Endothelial cell of umbilical vein (primary cell): ENCODE measurements around the gene OR4N2. TPM values are rescaled to one million over a fixed set of nuclear protein-coding genes. Genes with fewer than 3 reads are reported as not detected.
"Not testable (repeated sequence)": the region's sequence is repeated elsewhere in the genome, so short reads cannot be mapped to it uniquely, and the experiment has no call there.

ENCODE experiments used
- BruUV-seq: library from RNA; stranded (reverse); fragments of 400-500 nt; replicated peaks from 2 replicates; lab custom pipeline; 2021; lab: Mats Ljungman, UMichigan
- CTCF ChIA-PET: fragments of 300-600, 350-600 bp; sonication (Branson Sonifier 250); formaldehyde crosslinking; loops from one replicate; lab custom pipeline; 2021; ENCODE audit warnings: antibody characterized with exemption, inconsistent platforms; lab: Charles Lee
- POLR2A ChIA-PET: fragments of 300-600, 350-600 bp; sonication (Branson Sonifier 250); formaldehyde crosslinking; loops from one replicate; lab custom pipeline; 2021; ENCODE audit warnings: antibody characterized with exemption, inconsistent platforms; lab: Charles Lee
- DNase-seq: peaks from one replicate; pipeline ENCODE4 v3.0.0-alpha.2; 2011; ENCODE audit warnings: low read depth, low spot score
- FAIRE-seq: peaks from 2 replicates; lab custom pipeline; 2011; peaks lifted over from hg19 to GRCh38; lab: Jason Lieb, UNC
- H2AFZ ChIP-seq: 2 replicates; pipeline ENCODE4 v1.6.0; 2012; ENCODE audit warnings: low read depth, low read length, control low read depth, inconsistent platforms
- H3K27ac ChIP-seq: 2 replicates; pipeline ENCODE4 v1.5.1; 2011; ENCODE audit warnings: low read depth, mild to moderate bottlenecking, control low read depth, low read length, moderate library complexity; ENCODE audit not compliant: insufficient read depth
- H3K27me3 ChIP-seq, 2 experiments: 2 replicates each; pipeline versions ENCODE4 v1.6.0 to v1.6.1; 2011; ENCODE audit warnings: low read length in 2 of 2, mixed read lengths in 1 of 2; ENCODE audit not compliant: control insufficient read depth in 2 of 2, insufficient read depth in 2 of 2
- H3K36me3 ChIP-seq, 2 experiments: 2 replicates in 1 of 2; 3 replicates in 1 of 2; pipeline ENCODE4 v1.5.1; 2011; ENCODE audit warnings: low read length in 2 of 2, mild to moderate bottlenecking in 1 of 2, moderate library complexity in 1 of 2; ENCODE audit not compliant: control insufficient read depth in 2 of 2, insufficient read depth in 2 of 2; ENCODE audit errors: extremely low read depth in 1 of 2
- H3K4me1 ChIP-seq: 3 replicates; pipeline ENCODE4 v1.5.1; 2011; ENCODE audit warnings: mild to moderate bottlenecking, low read length; ENCODE audit not compliant: control insufficient read depth, insufficient read depth; ENCODE audit errors: extremely low read depth
- H3K4me2 ChIP-seq: 2 replicates; pipeline ENCODE4 v1.6.1; 2011; ENCODE audit warnings: low read length, control low read depth, mixed read lengths; ENCODE audit not compliant: insufficient read depth
- H3K4me3 ChIP-seq, 3 experiments: fragments of 200-600 bp in 1 of 3; sonication (generic), shearing (Covaris generic) in 1 of 3; replicated peaks in 1 of 3; 2 replicates each; pipeline ENCODE4 v1.5.1; 2011 to 2016; ENCODE audit warnings: control low read depth in 3 of 3, low read length in 3 of 3, mild to moderate bottlenecking in 2 of 3, inconsistent platforms in 1 of 3, low read depth in 1 of 3, moderate library complexity in 1 of 3; ENCODE audit not compliant: insufficient read depth in 1 of 3
- H3K79me2 ChIP-seq: 2 replicates; pipeline ENCODE4 v1.6.0; 2012; ENCODE audit warnings: low read length, inconsistent platforms; ENCODE audit not compliant: control insufficient read depth, insufficient read depth
- H3K9ac ChIP-seq: replicated peaks from 2 replicates; pipeline ENCODE3; 2011; ENCODE audit warnings: low read length, control low read depth; ENCODE audit not compliant: insufficient read depth; ENCODE audit errors: extremely low read depth
- H3K9me1 ChIP-seq: replicated peaks from 3 replicates; pipeline ENCODE4 v1.6.0; 2011; ENCODE audit warnings: mild to moderate bottlenecking, low read length; ENCODE audit not compliant: control insufficient read depth, insufficient read depth; ENCODE audit errors: extremely low read depth
- H3K9me3 ChIP-seq: replicated peaks from 2 replicates; pipeline ENCODE4 v1.5.1; 2012; ENCODE audit warnings: low read length, inconsistent platforms; ENCODE audit not compliant: control insufficient read depth, insufficient read depth
- H4K20me1 ChIP-seq: replicated peaks from 2 replicates; pipeline ENCODE3; 2011; ENCODE audit warnings: mild to moderate bottlenecking, low read length; ENCODE audit not compliant: control insufficient read depth, insufficient read depth; ENCODE audit errors: extremely low read depth
- EZH2 ChIP-seq: IDR thresholded peaks from 2 replicates; pipeline ENCODE4 v1.6.1; 2012; ENCODE audit warnings: borderline replicate concordance, low read depth, mild to moderate bottlenecking, moderate library complexity, low read length, inconsistent platforms; ENCODE audit not compliant: severe bottlenecking
- dilution Hi-C: fragments of 300-500 bp; cut with MboI; formaldehyde crosslinking; loops from one replicate; pipeline ENCODE4 v1.15.0; 2019; ENCODE audit warnings: low sequenced_read_pairs; ENCODE audit not compliant: extremely low pct_ligation_motif_present
- intact Hi-C: fragments of 100-400 bp; cut with micrococcal nuclease; formaldehyde crosslinking; loops from one replicate; pipeline ENCODE4 v1.10.0; 2022
- polyA plus RNA-seq, 4 experiments: library from polyadenylated mRNA; depleted of rRNA in 3 of 4; stranded (reverse) in 3 of 4; unstranded in 1 of 4; fragments of >200 nt; gene quantifications; 2 replicates each; pipeline versions ENCODE4 v1.2.1 to v1.2.3, GENCODE V29; 2011 to 2012; ENCODE audit warnings: missing spikeins in 1 of 4
- total RNA-seq: library from RNA; stranded (reverse); gene quantifications from 2 replicates; pipeline ENCODE4 v1.2.3, GENCODE V29; 2021

OR4N2 gene
- total and polyA plus RNA-seq, 2 donors (not counting 3 experiments of a cell fraction or from before 2014, with no cell fraction given) = not detected

DNA sequence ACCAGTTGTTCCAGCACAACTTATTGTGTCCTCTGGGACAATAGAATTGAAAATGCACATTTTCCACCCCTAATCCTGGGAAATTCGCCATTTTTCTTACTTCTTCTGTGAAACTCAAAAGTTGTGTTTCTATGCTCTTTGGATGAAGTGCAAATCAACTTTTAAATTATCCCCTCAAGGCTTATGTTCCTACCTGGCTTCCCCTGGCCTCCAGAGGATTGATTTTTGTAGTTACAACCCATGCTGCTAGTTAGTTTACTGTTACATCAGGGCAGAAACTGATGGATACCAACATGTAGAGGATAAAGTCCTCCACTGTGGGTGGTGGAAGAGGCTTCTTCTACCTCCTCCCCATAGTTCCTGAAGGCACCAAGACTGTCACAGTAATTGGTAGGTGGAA is 30.4 kb upstream of the OR4N2 start, which contains the start of gene OR4M1:
OR4M1 (plus strand) TSS at position 301 of the 400 bp plus-strand sequence. CDS start 6,819 bp downstream, outside the sequence.
- H3K9me3 ChIP-seq, H4K20me1 ChIP-seq, H3K9ac ChIP-seq, H3K27ac ChIP-seq, H3K4me1 ChIP-seq, intact Hi-C loops, H3K4me2 ChIP-seq, dilution Hi-C loops, H3K9me1 ChIP-seq, POLR2A ChIA-PET, H3K36me3 ChIP-seq, FAIRE-seq, CTCF ChIA-PET, DNase-seq, H3K27me3 ChIP-seq, H3K4me3 ChIP-seq, H3K79me2 ChIP-seq, H2AFZ ChIP-seq, BruUV-seq: not testable (repeated sequence)

DNA sequence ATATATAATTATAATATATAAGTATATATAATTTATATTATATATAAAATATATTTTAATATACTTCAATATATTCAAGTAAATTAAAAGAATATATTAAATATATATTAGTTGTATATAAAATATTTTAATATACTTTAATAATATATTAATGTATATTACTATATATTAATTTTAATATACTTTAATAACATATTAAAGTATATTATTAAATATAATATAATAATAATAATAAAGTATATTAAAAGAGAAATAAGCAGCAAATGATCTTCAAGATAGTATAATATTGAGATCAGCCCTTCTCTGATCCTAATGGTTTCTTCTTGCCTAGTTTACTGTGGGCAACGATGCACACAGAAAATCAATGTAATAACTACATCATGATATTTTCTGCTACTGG is 28.0 kb upstream of the OR4N2 start:
- POLR2A ChIA-PET = no interaction called here
- no peak overlapping the region for H3K9ac ChIP-seq
- no peaks in the 10 kb centered on the region for H3K79me2 ChIP-seq
- no peak overlapping the region for H3K4me3 ChIP-seq
- DNase-seq (no peak), FAIRE-seq (no peak)
- BruUV-seq = no TSS peak
- TF ChIP-seq EZH2 = no peak
- no peak overlapping the region for H2AFZ ChIP-seq
- H3K4me1 ChIP-seq = no peaks in the 10 kb centered on the region
- no peaks in the 10 kb centered on the region for H3K27me3 ChIP-seq
- no peaks in the 10 kb centered on the region for H3K9me3 ChIP-seq
- H3K4me2 ChIP-seq = no peak overlapping the region
- dilution Hi-C loops (no loop called here), intact Hi-C loops (no loop called here)
- no peaks in the 10 kb centered on the region for H4K20me1 ChIP-seq
- H3K27ac ChIP-seq = no peak overlapping the region
- no peaks in the 10 kb centered on the region for H3K9me1 ChIP-seq
- CTCF ChIA-PET = no interaction called here
- no peaks in the 10 kb centered on the region for H3K36me3 ChIP-seq

DNA sequence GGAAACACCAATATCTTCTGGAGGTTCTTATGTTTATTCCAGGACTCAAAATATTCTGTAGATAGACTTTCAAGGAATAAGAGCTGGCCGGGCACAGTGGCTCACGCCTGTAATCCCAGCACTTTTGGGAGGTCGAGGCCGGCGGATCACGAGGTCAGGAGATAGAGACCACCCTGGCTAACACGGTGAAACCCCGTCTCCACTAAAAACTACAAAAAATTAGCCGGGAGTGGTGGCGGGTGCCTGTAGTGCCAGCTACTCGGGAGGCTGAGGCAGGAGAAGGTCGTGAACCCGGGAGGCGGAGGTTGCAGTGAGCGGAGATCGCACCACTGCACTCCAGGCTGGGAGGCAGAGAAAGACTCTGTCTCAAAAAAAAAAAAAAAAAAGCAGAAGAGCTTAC is 17.7 kb upstream of the OR4N2 start:
- FAIRE-seq, H3K9me1 ChIP-seq, H4K20me1 ChIP-seq, CTCF ChIA-PET, H3K4me3 ChIP-seq, H3K36me3 ChIP-seq, dilution Hi-C loops, BruUV-seq, DNase-seq, H3K4me2 ChIP-seq, H3K9me3 ChIP-seq, H3K27ac ChIP-seq, H3K27me3 ChIP-seq, H3K79me2 ChIP-seq, H3K4me1 ChIP-seq, H2AFZ ChIP-seq, intact Hi-C loops, H3K9ac ChIP-seq, POLR2A ChIA-PET: not testable (repeated sequence)

DNA sequence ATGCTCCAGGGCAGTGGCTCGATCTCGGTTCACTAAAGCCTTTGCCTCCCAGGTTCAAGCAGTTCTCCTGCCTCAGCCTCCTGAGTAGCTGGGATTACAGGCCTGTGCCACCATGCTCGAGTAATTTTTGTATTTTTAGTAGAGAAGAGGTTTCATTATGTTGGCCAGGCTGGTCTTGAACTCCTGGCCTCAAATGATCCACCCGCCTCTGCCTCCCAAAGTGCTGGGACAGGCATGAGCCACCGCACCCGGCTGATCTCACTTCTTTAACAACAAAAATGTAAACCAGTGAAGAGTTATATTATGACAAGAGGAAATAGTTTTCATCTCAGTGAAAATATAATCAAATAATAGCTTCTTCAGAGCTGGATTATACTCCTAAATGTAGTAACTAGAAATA is 16.3 kb upstream of the OR4N2 start:
- H3K9ac ChIP-seq, H3K27me3 ChIP-seq, H3K36me3 ChIP-seq, DNase-seq, FAIRE-seq, H3K4me2 ChIP-seq, dilution Hi-C loops, H3K4me1 ChIP-seq, H3K4me3 ChIP-seq, H4K20me1 ChIP-seq, H2AFZ ChIP-seq, CTCF ChIA-PET, intact Hi-C loops, H3K9me1 ChIP-seq, BruUV-seq, H3K27ac ChIP-seq, H3K79me2 ChIP-seq, H3K9me3 ChIP-seq, POLR2A ChIA-PET: not testable (repeated sequence)
